Activated CD4-positive, alpha-beta memory T cell treated with anti-CD3 and anti-CD28 coated beads, Interleukin-2, amount 10 ng/mL, durations not matched to agents 7 days and 5 days (primary cell): ENCODE data around the gene COG4. TPM values are rescaled to one million over a fixed set of nuclear protein-coding genes. Genes with fewer than 3 reads are reported as not detected.
"Not testable (repeated sequence)": the region's sequence is repeated elsewhere in the genome, so short reads cannot be mapped to it uniquely, and the experiment has no call there.

Experiments
- CTCF ChIA-PET: fragments of 350-600 bp; sonication (Branson Sonifier 250); formaldehyde crosslinking; loops from one replicate; lab custom pipeline; 2021; ENCODE audit warnings: antibody characterized with exemption, inconsistent platforms; lab: Charles Lee
- POLR2A ChIA-PET: fragments of 350-600 bp; sonication (Branson Sonifier 250); formaldehyde crosslinking; loops from one replicate; lab custom pipeline; 2021; ENCODE audit warnings: antibody characterized with exemption; lab: Charles Lee
- DNase-seq: peaks from one replicate; pipeline ENCODE4 v3.0.0-alpha.2; 2020
- H3K27ac Mint-ChIP-seq: one replicate; pipeline ENCODE4 v1.8.0; 2021; ENCODE audit warnings: mild to moderate bottlenecking, mixed read lengths
- H3K27me3 Mint-ChIP-seq: one replicate; pipeline ENCODE4 v1.8.0; 2021; ENCODE audit warnings: mixed read lengths
- H3K36me3 Mint-ChIP-seq: one replicate; pipeline ENCODE4 v1.8.0; 2021; ENCODE audit warnings: low read depth, mixed read lengths
- H3K4me1 Mint-ChIP-seq: one replicate; pipeline ENCODE4 v1.8.0; 2021; ENCODE audit warnings: mixed read lengths
- H3K4me3 Mint-ChIP-seq: one replicate; pipeline ENCODE4 v1.8.0; 2021; ENCODE audit warnings: mild to moderate bottlenecking, mixed read lengths
- H3K9me3 Mint-ChIP-seq: one replicate; pipeline ENCODE4 v1.8.0; 2021; ENCODE audit warnings: mixed read lengths
- total RNA-seq, 2 experiments: library from RNA; stranded (reverse); gene quantifications; one replicate each; pipeline ENCODE4 v1.2.3, GENCODE V29; 2021

Gene COG4
- total RNA-seq, 2 experiments from 2014 or later = 71.2 to 71.4 TPM

- POLR2A ChIA-PET = interaction anchor here (1.0 to 2.2 kb wide), 3 partner anchors 12 to 20 kb away, joined by 3 to 6 read pairs (median 5); no protein-coding TSS in a partner anchor
- Mint-ChIP-seq H3K4me1 (peaks cover 12% of the 10 kb centered on the region), H3K27me3 (no peaks in the 10 kb centered on the region), H3K9me3 (no peaks in the 10 kb centered on the region), H3K36me3 (peaks cover 86% of the 10 kb centered on the region), H3K4me3 (no peak overlapping the region), H3K27ac (no peak overlapping the region)
- CTCF ChIA-PET = no interaction called here
- no peak for DNase-seq
Observed at GRCh38 chr16:70552675-70553074, 29.3 kb upstream of the COG4 start.

- ChIA-PET CTCF (interaction anchor here (0.9 to 1.8 kb wide), 2 partner anchors 20 to 43 kb away, joined by 3 to 7 read pairs; no protein-coding TSS in a partner anchor), POLR2A (interaction anchor here (0.8 to 2.2 kb wide), 5 partner anchors 10 to 21 kb away, joined by 3 to 6 read pairs (median 3); no protein-coding TSS in a partner anchor)
- Mint-ChIP-seq H3K9me3 (no peaks in the 10 kb centered on the region), H3K4me3 (no peak overlapping the region), H3K27me3 (no peaks in the 10 kb centered on the region), H3K36me3 (peaks cover 85% of the 10 kb centered on the region), H3K27ac (no peak overlapping the region), H3K4me1 (peaks cover 12% of the 10 kb centered on the region)
- DNase-seq = no peak
Observed at GRCh38 chr16:70551788-70552187, 28.4 kb upstream of the COG4 start.

- CTCF ChIA-PET = interaction anchor here (1.8 kb wide), 1 partner anchor 41 kb away, joined by 7 read pairs; no protein-coding TSS in a partner anchor
- H3K36me3 Mint-ChIP-seq = peaks cover 83% of the 10 kb centered on the region
- no peaks in the 10 kb centered on the region for H3K27me3 Mint-ChIP-seq
- no peak for DNase-seq
- POLR2A ChIA-PET = interaction anchor here (1.5 kb wide), 1 partner anchor 8 kb away, joined by 3 read pairs; no protein-coding TSS in a partner anchor
- peaks cover 12% of the 10 kb centered on the region for H3K4me1 Mint-ChIP-seq
- no peaks in the 10 kb centered on the region for H3K9me3 Mint-ChIP-seq
- no peak overlapping the region for H3K4me3 Mint-ChIP-seq
- H3K27ac Mint-ChIP-seq = no peak overlapping the region
Observed at GRCh38 chr16:70550082-70550481, 26.7 kb upstream of the COG4 start.

GRCh38 chr16:70548936-70549335 lies 25.6 kb upstream of the COG4 start:
- H3K27me3 Mint-ChIP-seq = no peaks in the 10 kb centered on the region
- H3K4me1 Mint-ChIP-seq = peaks cover 12% of the 10 kb centered on the region
- POLR2A ChIA-PET = interaction anchor here (0.8 to 1.5 kb wide), 3 partner anchors 9 to 292 kb away, joined by 3 read pairs; no protein-coding TSS in a partner anchor
- CTCF ChIA-PET = interaction anchor here (1.4 kb wide), 1 partner anchor 18 kb away, joined by 5 read pairs; no protein-coding TSS in a partner anchor
- no peak for DNase-seq
- no peaks in the 10 kb centered on the region for H3K9me3 Mint-ChIP-seq
- peaks cover 82% of the 10 kb centered on the region for H3K36me3 Mint-ChIP-seq
- H3K27ac Mint-ChIP-seq = no peak overlapping the region
- no peak overlapping the region for H3K4me3 Mint-ChIP-seq

GRCh38 chr16:70544548-70544947 lies 21.2 kb upstream of the COG4 start:
- Mint-ChIP-seq H3K4me1 (peaks cover 8% of the 10 kb centered on the region), H3K36me3 (peaks cover 72% of the 10 kb centered on the region), H3K4me3 (no peak overlapping the region), H3K27ac (no peak overlapping the region), H3K27me3 (no peaks in the 10 kb centered on the region), H3K9me3 (no peaks in the 10 kb centered on the region)
- POLR2A ChIA-PET = no interaction called here
- DNase-seq = no peak
- CTCF ChIA-PET = no interaction called here

- no peak for DNase-seq
- H3K4me3 Mint-ChIP-seq = no peak overlapping the region
- peaks cover 10% of the 10 kb centered on the region for H3K4me1 Mint-ChIP-seq
- no peak overlapping the region for H3K27ac Mint-ChIP-seq
- H3K36me3 Mint-ChIP-seq = peaks cover 71% of the 10 kb centered on the region
- ChIA-PET CTCF (interaction anchor here (0.6 to 1.1 kb wide), 2 partner anchors 32 to 230 kb away, joined by 3 read pairs; no protein-coding TSS in a partner anchor), POLR2A (interaction anchor here (1.4 kb wide), 1 partner anchor 11 kb away, joined by 5 read pairs; no protein-coding TSS in a partner anchor)
- H3K27me3 Mint-ChIP-seq = no peaks in the 10 kb centered on the region
- no peaks in the 10 kb centered on the region for H3K9me3 Mint-ChIP-seq
Observed at GRCh38 chr16:70540994-70541393, 17.6 kb upstream of the COG4 start.

GRCh38 chr16:70534971-70535370 lies 11.6 kb upstream of the COG4 start:
- POLR2A ChIA-PET = no interaction called here
- CTCF ChIA-PET = interaction anchor here (1.1 kb wide), 1 partner anchor 11 kb away, joined by 3 read pairs; no protein-coding TSS in a partner anchor
- peaks cover 33% of the 10 kb centered on the region for H3K4me1 Mint-ChIP-seq
- no peaks in the 10 kb centered on the region for H3K27me3 Mint-ChIP-seq
- no peak overlapping the region for H3K4me3 Mint-ChIP-seq
- H3K27ac Mint-ChIP-seq = no peak overlapping the region
- no peaks in the 10 kb centered on the region for H3K9me3 Mint-ChIP-seq
- no peak for DNase-seq
- peaks cover 75% of the 10 kb centered on the region for H3K36me3 Mint-ChIP-seq

GRCh38 chr16:70529954-70530353 lies 6.6 kb upstream of the COG4 start:
- H3K4me3 Mint-ChIP-seq, H3K27ac Mint-ChIP-seq, DNase-seq, H3K9me3 Mint-ChIP-seq, H3K27me3 Mint-ChIP-seq: not testable (repeated sequence)
- Mint-ChIP-seq H3K36me3 (peaks cover 78% of the 10 kb centered on the region), H3K4me1 (peaks cover 52% of the 10 kb centered on the region)
- POLR2A ChIA-PET = interaction anchor here (1.2 kb wide), 1 partner anchor 246 kb away, joined by 3 read pairs; no protein-coding TSS in a partner anchor
- CTCF ChIA-PET = interaction anchor here (0.7 to 1.4 kb wide), 3 partner anchors 21 to 84 kb away, joined by 3 to 7 read pairs (median 4); no protein-coding TSS in a partner anchor

GRCh38 chr16:70529051-70529777 lies 5.9 kb upstream of the COG4 start:
- Mint-ChIP-seq H3K4me3 (peak overlapping the region; percentile 27), H3K36me3 (peaks cover 77% of the 10 kb centered on the region), H3K9me3 (no peaks in the 10 kb centered on the region), H3K27ac (peak overlapping the region; percentile 72), H3K4me1 (peaks cover 47% of the 10 kb centered on the region), H3K27me3 (no peaks in the 10 kb centered on the region)
- ChIA-PET CTCF (no interaction called here), POLR2A (interaction anchor here (1.0 kb wide), 2 partner anchors 9 to 148 kb away, joined by 3 read pairs; no protein-coding TSS in a partner anchor)
- DNase-seq = no peak

GRCh38 chr16:70527315-70527996 lies 4.1 kb upstream of the COG4 start:
- Mint-ChIP-seq H3K4me1 (peaks cover 41% of the 10 kb centered on the region), H3K4me3 (peak overlapping the region; percentile 93), H3K9me3 (no peaks in the 10 kb centered on the region), H3K27ac (peak overlapping the region; percentile 70), H3K36me3 (peaks cover 75% of the 10 kb centered on the region), H3K27me3 (no peaks in the 10 kb centered on the region)
- no peak for DNase-seq
- CTCF ChIA-PET = interaction anchor here (0.7 to 1.2 kb wide), 6 partner anchors 10 to 276 kb away, joined by 3 to 7 read pairs (median 4); no protein-coding TSS in a partner anchor
- POLR2A ChIA-PET = interaction anchor here (0.7 to 4.1 kb wide), 2 partner anchors 181 to 252 kb away, joined by 3 to 24 read pairs; partner anchors contain the start of gene DDX19A

- Mint-ChIP-seq H3K4me1 (peaks cover 46% of the 10 kb centered on the region), H3K9me3 (no peaks in the 10 kb centered on the region), H3K27me3 (no peaks in the 10 kb centered on the region), H3K27ac (peak overlapping the region; percentile 70), H3K4me3 (peak overlapping the region; percentile 93), H3K36me3 (peaks cover 72% of the 10 kb centered on the region)
- CTCF ChIA-PET = interaction anchor here (0.5 to 2.9 kb wide), 3 partner anchors 17 to 274 kb away, joined by 3 to 25 read pairs (median 5); partner anchors contain the start of gene EXOSC6
- no peak for DNase-seq
- POLR2A ChIA-PET = interaction anchor here (0.9 to 4.1 kb wide), 6 partner anchors 10 to 275 kb away, joined by 3 to 24 read pairs (median 10); partner anchors contain the start of genes DDX19A and EXOSC6
Observed at GRCh38 chr16:70526403-70526802, 3.0 kb upstream of the COG4 start.

- not testable (repeated sequence) for H3K27me3 Mint-ChIP-seq, H3K9me3 Mint-ChIP-seq
- peak overlapping the region; percentile 95 for H3K27ac Mint-ChIP-seq
- H3K36me3 Mint-ChIP-seq = peaks cover 70% of the 10 kb centered on the region
- DNase-seq = peak; percentile 39
- ChIA-PET CTCF (interaction anchor here (0.6 to 2.9 kb wide), 6 partner anchors 8 to 231 kb away, joined by 3 to 25 read pairs (median 6); no protein-coding TSS in a partner anchor), POLR2A (interaction anchor here (0.8 to 5.2 kb wide), 19 partner anchors 9 to 1360 kb away, joined by 3 to 82 read pairs (median 5); partner anchors contain the start of genes AARS1, DDX19A, EXOSC6 and FCSK)
- H3K4me1 Mint-ChIP-seq = peaks cover 55% of the 10 kb centered on the region
- peak overlapping the region; percentile 93 for H3K4me3 Mint-ChIP-seq
Observed at GRCh38 chr16:70524399-70524825, 1.1 kb upstream of the COG4 start.
